GM18507 (cell line): ENCODE data around the gene HOXC11.

Experiments used
- DNase-seq: peaks from one replicate; pipeline ENCODE4 v3.0.0; 2011; ENCODE audit warnings: low read depth; ENCODE audit not compliant: insufficient read length; ENCODE audit errors: extremely low spot score
- FAIRE-seq: peaks from 2 replicates; lab custom pipeline; 2011; peaks lifted over from hg19 to GRCh38; lab: Jason Lieb, UNC

Gene HOXC11

DNA sequence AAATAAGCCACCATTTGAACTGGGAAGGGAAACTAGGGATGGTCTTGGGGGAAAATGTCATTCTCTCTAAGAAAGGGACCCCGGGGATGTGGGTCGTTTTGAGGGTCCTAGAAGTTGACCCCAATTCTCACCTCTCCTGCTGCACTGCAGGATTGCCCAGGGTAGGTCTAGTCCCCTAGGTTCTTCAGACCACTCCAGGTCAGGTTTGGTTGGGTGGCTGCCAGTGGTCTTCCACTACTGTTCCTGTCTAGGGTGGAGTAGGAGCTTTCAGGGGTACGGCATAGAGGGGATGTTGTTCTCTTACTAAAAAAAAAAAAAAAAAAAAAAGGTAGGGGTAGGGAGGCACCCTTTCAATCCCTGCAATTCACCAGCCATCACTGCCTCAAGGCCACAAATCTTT lies 43.1 kb downstream of the HOXC11 start:
- FAIRE-seq (no peak), DNase-seq (no peak)

DNA sequence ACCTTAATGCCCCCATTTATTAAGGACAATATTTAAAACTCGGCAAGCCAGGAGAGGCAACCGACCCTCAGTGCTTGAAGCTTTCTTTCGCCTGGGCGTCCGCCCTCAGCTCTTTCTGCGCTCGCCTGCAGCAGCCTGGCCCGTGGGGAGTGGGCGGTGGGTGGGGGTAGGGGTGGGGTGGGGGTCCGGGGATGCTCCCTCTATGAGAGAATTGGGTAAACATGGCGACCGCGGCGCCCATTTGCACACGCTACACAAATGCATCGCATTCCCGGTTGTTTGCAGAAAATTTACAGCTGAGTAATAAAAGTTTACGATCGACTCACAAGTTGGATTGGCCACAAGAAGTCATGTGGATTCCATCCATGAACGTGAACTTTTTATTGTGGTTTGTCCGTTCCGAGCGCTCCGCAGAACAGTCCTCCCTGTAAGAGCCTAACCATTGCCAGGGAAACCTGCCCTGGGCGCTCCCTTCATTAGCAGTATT lies 43.6 kb downstream of the HOXC11 start:
- DNase-seq, result no peak
- no peak for FAIRE-seq

GRCh38 chr12:54017027-54017788 lies 44.3 kb downstream of the HOXC11 start:
- DNase-seq, result no peak

GRCh38 chr12:54017878-54018467 lies 45.0 kb downstream of the HOXC11 start:
- FAIRE-seq (peak; percentile 83), DNase-seq (peak; percentile 86)

More at GRCh38 chr12:54017027-54017788, 44.3 kb downstream of the HOXC11 start:
- no peak for FAIRE-seq

GRCh38 chr12:54018468-54018984 lies 45.6 kb downstream of the HOXC11 start:
- no peak for DNase-seq
- no peak for FAIRE-seq

DNA sequence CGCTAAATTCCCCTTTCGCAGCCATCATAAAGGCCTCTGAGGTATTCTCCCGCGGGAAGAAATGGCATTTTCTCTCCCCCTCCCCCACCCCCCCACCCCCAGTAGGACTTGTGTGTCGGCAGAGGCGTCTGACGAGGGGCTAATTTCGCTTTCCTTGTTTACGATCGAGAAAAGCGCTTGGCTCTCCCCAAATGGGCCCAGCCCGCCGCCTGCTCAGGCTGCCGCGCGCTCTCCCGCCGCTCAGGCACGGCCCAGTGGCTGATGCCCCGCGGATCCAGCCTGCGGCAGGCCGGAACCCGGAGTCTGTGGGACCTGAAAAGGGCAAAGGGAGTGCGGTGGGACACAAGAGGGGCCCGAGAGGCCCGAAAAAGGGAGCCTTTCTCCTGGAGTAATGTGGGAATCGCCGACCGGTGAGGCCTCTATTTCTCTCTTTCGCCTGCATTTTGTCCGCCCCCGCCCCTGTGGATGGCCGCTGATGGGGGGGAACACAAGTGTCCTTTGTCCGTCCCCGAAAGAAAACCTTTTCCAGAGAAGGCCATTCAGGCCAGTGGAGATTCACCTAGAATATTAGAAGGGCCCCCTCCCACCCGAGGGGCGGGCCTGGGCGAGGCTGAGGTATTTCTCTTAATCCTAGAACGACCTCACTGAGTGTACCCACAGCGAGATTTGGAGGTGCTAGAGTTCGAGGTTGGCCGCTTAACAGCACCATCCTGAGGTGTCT lies 46.3 kb downstream of the HOXC11 start:
- FAIRE-seq (no peak), DNase-seq (no peak)

DNA sequence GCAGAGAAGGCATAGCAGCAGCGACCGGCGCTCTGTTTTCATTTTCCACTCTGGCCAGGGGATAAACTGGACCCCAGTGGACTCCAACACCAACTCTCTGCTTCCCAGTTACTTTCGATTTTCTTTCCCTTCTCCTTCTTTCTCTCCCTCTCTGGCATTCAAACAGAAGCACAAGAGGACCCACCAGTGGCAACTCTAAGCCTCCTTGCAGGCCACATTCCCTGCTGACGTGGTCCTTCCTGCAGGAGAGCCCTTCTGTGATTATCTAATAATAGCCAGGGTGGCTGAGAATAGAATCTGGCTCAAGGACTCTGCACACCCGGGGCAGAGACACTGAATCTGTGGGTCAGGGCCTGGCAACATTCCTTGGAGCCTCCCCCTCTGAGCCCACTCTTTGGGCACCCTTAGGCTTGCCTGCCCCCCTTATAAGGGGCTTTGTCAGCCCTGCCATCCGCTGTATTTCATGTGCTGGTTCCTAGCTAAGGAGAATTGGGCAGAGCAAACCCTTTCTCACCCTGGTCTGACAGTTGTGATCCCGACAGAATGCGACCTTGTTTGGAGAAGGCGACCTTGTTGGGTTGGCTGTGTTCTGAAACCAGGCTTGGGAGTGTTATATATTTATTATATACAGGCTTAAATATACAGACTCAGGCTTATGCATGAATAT lies 47.1 kb downstream of the HOXC11 start:
- DNase-seq (no peak), FAIRE-seq (no peak)

- FAIRE-seq (no peak), DNase-seq (no peak)
These were observed 47.9 kb downstream of the HOXC11 start for GRCh38 chr12:54020591-54021405.

DNA sequence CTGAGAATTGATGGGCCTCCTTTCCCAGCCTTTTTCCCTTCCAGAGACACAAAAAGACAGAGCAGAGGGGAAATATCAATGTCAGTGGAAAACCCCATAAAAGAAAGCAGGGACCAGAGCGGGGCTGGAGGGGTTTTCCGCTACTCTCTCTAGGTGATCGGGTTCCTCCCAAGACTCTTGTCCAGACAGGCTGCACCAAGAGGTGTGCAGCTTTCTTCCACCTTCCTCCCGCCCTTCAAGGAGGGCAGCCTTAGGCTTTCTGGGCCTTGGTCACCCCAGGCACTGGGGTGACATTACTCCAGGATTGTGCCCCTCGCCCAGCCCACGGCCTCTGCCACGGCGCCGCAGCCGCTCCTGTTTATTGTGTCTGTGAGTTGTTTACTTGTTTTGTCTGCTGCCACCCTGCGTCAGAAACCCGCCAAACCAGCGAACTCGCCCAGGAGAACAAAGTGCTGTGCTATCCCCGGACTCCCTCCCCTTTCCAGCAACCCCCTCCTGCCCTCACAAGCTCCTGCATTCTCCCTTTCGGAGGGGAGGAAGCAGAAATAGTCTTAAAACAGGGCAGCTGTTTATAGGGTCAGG lies 48.6 kb downstream of the HOXC11 start:
- FAIRE-seq (peak; percentile 61), DNase-seq (no peak)

GRCh38 chr12:54022960-54023884 lies 50.3 kb downstream of the HOXC11 start:
- no peak for DNase-seq
- no peak for FAIRE-seq

- DNase-seq (no peak), FAIRE-seq (no peak)
These were observed 51.2 kb downstream of the HOXC11 start for GRCh38 chr12:54024127-54024526.

DNA sequence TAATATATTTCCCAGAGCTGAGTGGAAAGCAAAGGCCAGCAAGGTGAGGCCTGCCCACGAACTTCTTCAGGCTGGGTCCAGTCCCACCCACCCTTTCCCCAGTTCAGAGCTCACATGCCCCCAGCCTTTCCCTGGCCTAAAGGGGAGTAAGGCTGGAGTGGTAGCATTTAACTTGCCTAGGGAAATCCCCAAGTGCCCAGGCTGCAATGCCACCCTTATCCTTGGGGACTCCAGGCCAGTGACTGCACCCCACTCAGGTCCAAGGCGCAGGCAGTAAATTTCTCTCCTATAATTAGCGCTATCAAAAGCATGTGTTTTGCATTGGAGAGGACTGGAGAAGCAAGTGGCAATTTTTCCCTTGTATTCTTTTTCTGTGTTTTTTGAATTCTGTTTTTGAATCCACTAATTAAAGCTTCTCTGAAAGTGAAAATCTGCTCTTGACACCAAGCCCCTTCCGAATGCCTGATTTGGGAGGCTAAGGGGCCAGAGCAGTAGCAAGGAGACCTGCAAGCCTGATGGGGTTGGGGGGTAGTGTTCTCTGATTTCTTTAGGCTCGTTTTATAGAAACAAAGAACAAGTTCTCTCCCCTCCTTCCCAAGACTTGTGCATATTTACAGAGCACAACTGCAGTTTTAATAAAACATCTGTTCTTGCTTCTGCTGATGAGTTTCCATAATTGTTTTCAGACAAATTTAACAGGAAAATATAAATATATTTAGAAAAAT lies 51.8 kb downstream of the HOXC11 start:
- FAIRE-seq (no peak), DNase-seq (no peak)

GRCh38 chr12:54025499-54026405 lies 52.8 kb downstream of the HOXC11 start:
- no peak for FAIRE-seq
- DNase-seq, result no peak

DNA sequence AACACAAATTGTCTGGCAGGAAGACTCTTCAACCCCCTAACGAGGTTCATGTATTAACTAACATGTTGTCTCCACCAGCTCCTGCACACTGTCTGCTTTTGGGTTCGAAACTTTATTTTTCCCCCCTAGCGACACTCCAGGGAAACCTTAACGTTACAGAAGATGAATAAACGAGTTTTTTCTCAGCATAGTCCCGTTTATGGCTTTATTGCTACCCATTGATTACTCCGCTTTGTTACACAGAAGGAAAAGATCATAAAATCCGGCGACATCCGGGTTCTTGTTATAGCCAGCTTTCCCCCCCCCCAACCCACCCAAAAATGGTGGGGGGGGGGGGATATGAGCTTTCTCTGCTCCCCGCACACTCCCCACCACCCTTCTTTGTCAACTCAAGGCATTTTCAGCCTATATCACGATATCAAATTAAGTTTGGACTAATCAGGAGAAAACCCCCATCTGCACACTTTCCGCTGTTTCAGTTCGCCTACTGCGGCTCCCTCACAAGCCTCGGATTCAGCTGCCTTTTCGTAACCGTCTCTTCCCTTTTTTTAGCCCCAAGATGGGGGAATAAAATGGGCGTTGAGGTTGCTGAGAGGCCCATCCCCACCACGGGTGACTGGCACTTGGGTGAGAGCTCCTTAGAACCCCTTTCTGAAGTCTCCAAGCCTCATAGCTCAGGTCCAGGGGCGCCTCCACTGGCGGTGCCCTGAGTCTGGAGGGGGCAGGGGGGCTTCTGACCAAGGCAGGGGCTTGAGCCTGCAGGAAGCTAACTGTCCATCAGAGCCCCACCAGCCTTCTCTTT lies 53.9 kb downstream of the HOXC11 start:
- FAIRE-seq (no peak), DNase-seq (no peak)
